HUES48 (cell line): ENCODE results near the gene KLHL29.

Experiments used
- H3K27ac ChIP-seq: one replicate; pipeline ENCODE4 v1.7.0; 2013; ENCODE audit warnings: low read depth, low read length, inconsistent platforms
- H3K27me3 ChIP-seq: 2 replicates; pipeline ENCODE4 v1.6.1; 2013; ENCODE audit warnings: mild to moderate bottlenecking, low read length; ENCODE audit not compliant: control insufficient read depth, insufficient read depth
- H3K36me3 ChIP-seq: 2 replicates; pipeline ENCODE4 v1.6.1; 2013; ENCODE audit warnings: low read length; ENCODE audit not compliant: control insufficient read depth, insufficient read depth
- H3K4me1 ChIP-seq: 2 replicates; pipeline ENCODE4 v1.6.1; 2013; ENCODE audit warnings: mild to moderate bottlenecking, low read length; ENCODE audit not compliant: control insufficient read depth, insufficient read depth
- H3K4me3 ChIP-seq: 2 replicates; pipeline ENCODE4 v1.5.1; 2013; ENCODE audit warnings: mild to moderate bottlenecking, low read depth, low read length
- H3K9ac ChIP-seq: 2 replicates; pipeline ENCODE4 v1.6.1; 2013; ENCODE audit warnings: mild to moderate bottlenecking, low read depth, low read length, moderate library complexity
- H3K9me3 ChIP-seq: 2 replicates; pipeline ENCODE4 v1.6.1; 2013; ENCODE audit warnings: low read length; ENCODE audit not compliant: control insufficient read depth, insufficient read depth

KLHL29 gene

DNA sequence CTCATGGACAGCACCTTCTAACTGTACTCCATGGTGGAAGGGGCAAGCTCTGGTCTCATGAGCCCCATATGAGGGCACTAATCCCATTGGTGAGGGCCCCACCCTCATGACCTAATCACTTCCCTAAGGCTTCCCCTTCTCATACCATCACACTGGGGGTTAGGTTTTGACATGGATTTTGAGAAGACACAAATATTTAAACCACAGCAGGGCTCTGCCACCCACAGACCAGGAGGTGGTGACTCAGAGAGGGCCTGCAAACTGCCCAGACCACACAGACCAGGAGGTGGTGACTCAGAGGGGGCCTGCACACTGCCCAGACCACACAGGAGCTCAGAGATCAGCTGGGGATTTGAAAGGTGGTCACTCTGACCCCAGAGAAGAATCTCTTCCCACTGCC lies 222.0 kb downstream of the KLHL29 start:
- Histone ChIP-seq H3K27ac (peak overlapping the region; percentile 87), H3K4me3 (no peak overlapping the region), H3K9ac (no peak overlapping the region), H3K9me3 (peaks cover 10% of the 10 kb centered on the region), H3K36me3 (no peaks in the 10 kb centered on the region), H3K4me1 (peaks cover 18% of the 10 kb centered on the region), H3K27me3 (no peaks in the 10 kb centered on the region)

DNA sequence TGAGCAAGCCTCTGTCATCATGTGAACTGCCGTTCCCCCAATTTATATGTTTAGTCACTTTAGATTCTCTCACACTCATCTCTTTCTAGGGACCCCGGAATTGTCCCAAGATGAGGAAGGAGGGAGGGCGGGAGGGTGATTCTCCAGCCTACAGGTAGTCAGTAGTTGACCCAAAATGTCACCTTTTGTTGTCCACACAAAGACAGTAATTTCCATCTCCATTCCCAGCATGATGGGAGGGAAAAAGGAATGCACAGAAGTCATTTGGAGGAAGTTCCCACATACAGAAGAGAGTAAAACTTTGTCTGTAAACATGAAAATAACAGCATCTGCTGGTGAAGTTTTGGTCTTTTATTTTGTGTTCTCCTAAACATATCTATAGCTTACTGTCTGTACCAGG lies 222.9 kb downstream of the KLHL29 start:
- H3K27ac ChIP-seq: peak overlapping the region; percentile 87
- H3K36me3 ChIP-seq: no peaks in the 10 kb centered on the region
- peaks cover 18% of the 10 kb centered on the region for H3K4me1 ChIP-seq
- 0 out of 2 replicates have a peak overlapping the region, but pooled peaks have one; percentile 11 for H3K4me3 ChIP-seq
- peaks cover 14% of the 10 kb centered on the region for H3K9me3 ChIP-seq
- H3K9ac ChIP-seq: no peak overlapping the region
- H3K27me3 ChIP-seq: no peaks in the 10 kb centered on the region

DNA sequence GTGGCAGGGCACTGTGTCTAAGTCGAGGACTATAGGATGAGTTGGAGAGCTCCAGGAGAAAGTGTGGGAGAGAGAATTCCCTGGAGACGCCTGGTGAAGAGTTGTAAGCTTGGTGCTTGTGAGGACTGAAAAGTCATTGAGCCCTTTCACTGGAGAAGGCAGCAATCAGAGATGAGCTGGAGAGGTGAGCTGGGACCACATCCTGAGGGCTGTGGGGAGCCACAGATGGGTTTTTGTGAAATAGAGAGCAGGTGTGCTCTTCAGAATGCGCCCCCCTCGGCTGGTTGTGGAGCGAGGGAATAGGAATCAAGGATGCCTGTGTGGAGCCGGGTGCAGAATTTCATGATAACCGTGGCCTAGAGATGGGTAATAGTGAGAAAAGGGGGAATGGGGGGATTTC lies 224.3 kb downstream of the KLHL29 start:
- no peak overlapping the region for H3K9ac ChIP-seq
- H3K4me1 ChIP-seq: peaks cover 18% of the 10 kb centered on the region
- H3K4me3 ChIP-seq: no peak overlapping the region
- no peaks in the 10 kb centered on the region for H3K27me3 ChIP-seq
- H3K9me3 ChIP-seq: peaks cover 14% of the 10 kb centered on the region
- H3K27ac ChIP-seq: no peak overlapping the region
- H3K36me3 ChIP-seq: no peaks in the 10 kb centered on the region

GRCh38 chr2:23611839-23612238 lies 226.9 kb downstream of the KLHL29 start:
- no peaks in the 10 kb centered on the region for H3K36me3 ChIP-seq
- peaks cover 18% of the 10 kb centered on the region for H3K4me1 ChIP-seq
- H3K9ac ChIP-seq: no peak overlapping the region
- H3K9me3 ChIP-seq: peaks cover 8% of the 10 kb centered on the region
- H3K27me3 ChIP-seq: no peaks in the 10 kb centered on the region
- no peak overlapping the region for H3K27ac ChIP-seq
- H3K4me3 ChIP-seq: no peak overlapping the region

DNA sequence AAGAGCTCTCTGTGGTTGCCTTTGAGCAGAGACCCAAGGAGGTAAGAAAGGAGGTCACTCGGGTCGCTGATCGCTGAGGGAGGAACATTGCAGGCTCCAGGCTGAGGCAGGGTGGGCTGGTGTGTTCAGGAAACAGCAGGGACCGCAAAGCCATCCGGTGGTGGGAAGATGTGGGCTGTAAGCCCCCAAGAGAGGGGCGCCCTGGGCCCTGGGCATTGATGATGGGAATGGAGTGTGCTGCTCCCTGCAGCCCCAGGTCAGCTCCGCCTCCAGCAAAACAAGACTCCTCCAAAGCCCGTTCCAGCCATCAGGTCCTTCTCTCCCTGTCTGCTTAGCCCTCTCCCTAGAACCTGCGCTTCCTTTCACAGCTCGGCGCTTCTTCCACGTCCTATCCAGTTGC lies 229.7 kb downstream of the KLHL29 start:
- H3K36me3 ChIP-seq: no peaks in the 10 kb centered on the region
- no peak overlapping the region for H3K27ac ChIP-seq
- H3K9ac ChIP-seq: no peak overlapping the region
- 0 out of 2 replicates have a peak, but pooled peaks cover 5% of the 10 kb centered on the region for H3K9me3 ChIP-seq
- no peaks in the 10 kb centered on the region for H3K27me3 ChIP-seq
- H3K4me3 ChIP-seq: no peak overlapping the region
- H3K4me1 ChIP-seq: no peaks in the 10 kb centered on the region

DNA sequence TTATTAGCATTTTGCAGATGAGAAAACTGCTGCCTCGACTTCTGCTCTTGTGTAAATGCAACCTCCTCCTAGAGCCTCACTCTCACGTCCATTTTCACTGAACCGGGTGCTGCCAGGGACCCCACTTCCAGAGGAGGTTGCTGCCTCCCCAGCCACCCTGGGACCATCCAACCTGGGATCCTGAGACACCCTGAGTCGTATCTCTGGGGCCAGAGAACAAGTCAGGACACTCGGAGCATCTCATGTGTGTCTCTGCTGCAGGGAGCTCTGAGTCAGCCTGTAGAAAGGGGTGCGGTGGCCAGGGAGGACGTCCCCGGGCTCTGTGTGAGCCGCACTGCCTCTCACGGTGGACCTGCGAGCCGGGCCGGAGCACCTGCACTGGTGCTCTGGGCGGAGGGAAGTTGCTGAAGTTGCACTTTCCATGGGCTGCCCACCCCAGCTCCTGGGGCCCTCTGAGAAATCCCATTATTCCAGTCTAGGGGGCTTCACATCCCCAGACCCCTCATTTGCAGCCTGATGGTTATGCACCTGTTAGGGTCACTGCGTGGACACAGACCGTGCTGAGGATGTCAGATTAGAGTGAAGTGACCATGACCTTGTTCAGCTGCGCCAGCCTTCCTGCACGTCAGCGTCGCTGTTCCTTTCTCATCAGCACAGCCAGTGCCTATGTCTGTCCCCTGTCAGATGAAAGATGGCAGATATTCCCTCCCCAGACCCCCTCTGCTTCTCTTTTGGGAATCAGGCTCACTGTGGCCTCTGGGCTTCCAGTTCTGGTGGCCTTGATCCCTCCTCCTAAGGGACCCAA lies 230.4 kb downstream of the KLHL29 start:
- H3K9ac ChIP-seq: no peak overlapping the region
- no peaks in the 10 kb centered on the region for H3K36me3 ChIP-seq
- H3K4me3 ChIP-seq: no peak overlapping the region
- no peaks in the 10 kb centered on the region for H3K4me1 ChIP-seq
- 0 out of 2 replicates have a peak, but pooled peaks cover 5% of the 10 kb centered on the region for H3K9me3 ChIP-seq
- no peaks in the 10 kb centered on the region for H3K27me3 ChIP-seq
- H3K27ac ChIP-seq: no peak overlapping the region

GRCh38 chr2:23616630-23617029 lies 231.7 kb downstream of the KLHL29 start:
- Histone ChIP-seq H3K27me3 (no peaks in the 10 kb centered on the region), H3K27ac (no peak overlapping the region), H3K36me3 (no peaks in the 10 kb centered on the region), H3K9me3 (0 out of 2 replicates have a peak, but pooled peaks cover 5% of the 10 kb centered on the region), H3K4me3 (no peak overlapping the region), H3K9ac (no peak overlapping the region), H3K4me1 (no peaks in the 10 kb centered on the region)

DNA sequence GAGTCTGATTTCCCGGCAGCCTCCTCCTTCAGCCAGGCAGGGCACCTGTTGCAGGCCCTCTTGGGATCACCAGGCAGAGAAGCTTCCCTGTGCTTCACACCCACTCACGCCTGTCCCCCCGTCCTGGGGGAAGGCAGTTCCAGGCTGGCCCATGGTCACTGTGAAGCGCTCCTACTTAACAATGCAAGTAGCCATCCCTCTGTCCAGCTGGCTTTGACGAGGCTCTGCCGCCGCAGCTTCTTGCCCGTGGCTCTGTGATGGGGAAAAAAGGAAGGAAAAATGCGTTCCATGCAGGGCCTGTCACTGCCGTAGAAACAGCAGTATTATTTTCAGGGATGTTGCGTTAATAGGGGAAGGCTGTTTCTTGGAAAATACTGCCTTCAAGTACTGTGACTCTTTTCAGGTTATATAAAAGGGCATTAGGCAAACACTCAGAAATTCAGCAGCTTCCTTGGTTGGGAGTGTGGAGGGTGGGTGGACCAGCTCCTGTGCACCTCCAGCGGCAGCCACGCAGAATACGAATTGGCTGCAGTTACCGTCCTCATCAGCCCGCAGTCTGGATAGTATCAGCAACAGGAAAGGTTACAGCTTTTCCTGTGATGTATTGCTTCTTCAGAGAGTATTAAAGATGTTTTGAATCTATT lies 232.3 kb downstream of the KLHL29 start:
- no peak overlapping the region for H3K27ac ChIP-seq
- H3K9ac ChIP-seq: no peak overlapping the region
- no peak overlapping the region for H3K4me3 ChIP-seq
- H3K9me3 ChIP-seq: 0 out of 2 replicates have a peak, but pooled peaks cover 1% of the 10 kb centered on the region
- H3K27me3 ChIP-seq: no peaks in the 10 kb centered on the region
- H3K36me3 ChIP-seq: no peaks in the 10 kb centered on the region
- H3K4me1 ChIP-seq: no peaks in the 10 kb centered on the region

GRCh38 chr2:23617811-23618215 lies 232.8 kb downstream of the KLHL29 start:
- no peaks in the 10 kb centered on the region for H3K4me1 ChIP-seq
- H3K27ac ChIP-seq: no peak overlapping the region
- no peaks in the 10 kb centered on the region for H3K27me3 ChIP-seq
- H3K36me3 ChIP-seq: no peaks in the 10 kb centered on the region
- H3K4me3 ChIP-seq: no peak overlapping the region
- no peaks in the 10 kb centered on the region for H3K9me3 ChIP-seq
- H3K9ac ChIP-seq: no peak overlapping the region

DNA sequence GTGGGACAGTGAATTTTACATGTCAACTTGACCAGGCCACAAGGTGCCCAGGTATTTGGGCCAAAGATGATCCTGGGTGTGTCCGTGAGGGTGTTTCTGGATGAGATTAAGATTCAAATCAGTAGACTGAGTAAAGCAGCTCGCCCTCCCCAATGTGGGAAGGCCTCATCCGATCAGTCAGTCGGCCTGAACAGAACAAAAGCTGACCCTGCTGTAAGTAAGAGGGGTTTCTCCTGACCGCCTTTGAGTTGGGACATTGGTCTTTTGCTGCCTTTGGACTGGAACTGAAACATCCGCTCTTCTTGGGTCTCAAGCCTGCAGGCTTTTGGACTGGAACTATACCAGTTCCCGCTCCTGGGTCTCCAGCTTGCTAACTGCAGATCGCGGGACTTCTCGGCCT lies 233.3 kb downstream of the KLHL29 start:
- no peaks in the 10 kb centered on the region for H3K27me3 ChIP-seq
- no peak overlapping the region for H3K27ac ChIP-seq
- no peaks in the 10 kb centered on the region for H3K36me3 ChIP-seq
- no peak overlapping the region for H3K4me3 ChIP-seq
- H3K9ac ChIP-seq: no peak overlapping the region
- H3K9me3 ChIP-seq: no peaks in the 10 kb centered on the region
- no peaks in the 10 kb centered on the region for H3K4me1 ChIP-seq

DNA sequence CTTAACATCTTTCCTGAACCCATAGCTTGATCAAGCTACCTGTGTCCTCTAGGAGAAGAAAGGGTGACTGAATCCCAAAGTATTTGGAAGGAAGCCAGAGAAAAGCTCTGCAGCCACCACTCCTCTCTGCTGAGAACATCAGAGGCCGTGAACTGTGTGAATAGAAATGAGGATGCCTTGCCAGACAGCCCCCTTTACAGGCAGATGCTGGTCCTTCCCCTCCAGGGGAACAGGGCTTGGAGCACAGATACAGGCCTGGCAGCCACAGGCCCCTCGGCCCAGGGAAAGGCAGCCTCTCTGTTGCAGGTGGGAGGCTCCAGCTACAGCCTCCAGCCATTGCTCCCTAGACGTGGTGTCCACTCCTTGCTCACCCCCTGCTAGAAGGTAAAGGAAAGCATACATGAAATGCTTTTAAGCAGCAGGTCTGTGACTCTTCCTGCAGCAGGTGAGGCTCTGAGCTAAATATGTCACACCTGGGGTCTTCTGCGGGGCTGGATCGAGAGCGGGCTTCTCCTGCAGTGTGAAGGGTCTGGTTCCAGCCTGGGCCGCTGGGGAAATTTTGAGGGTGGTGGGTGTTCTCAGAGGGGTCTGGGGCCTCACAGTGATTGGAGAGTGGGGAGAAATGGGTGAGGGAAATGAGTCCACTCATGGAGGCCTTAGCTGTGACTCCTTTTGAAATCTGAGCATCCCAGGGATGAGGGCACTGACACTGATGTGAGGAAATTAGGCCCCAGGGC lies 234.0 kb downstream of the KLHL29 start:
- H3K27me3 ChIP-seq: no peaks in the 10 kb centered on the region
- H3K36me3 ChIP-seq: no peaks in the 10 kb centered on the region
- no peaks in the 10 kb centered on the region for H3K4me1 ChIP-seq
- H3K4me3 ChIP-seq: no peak overlapping the region
- no peaks in the 10 kb centered on the region for H3K9me3 ChIP-seq
- no peak overlapping the region for H3K27ac ChIP-seq
- no peak overlapping the region for H3K9ac ChIP-seq
